ENCODE data around the gene RNASEH2C. TPM values are rescaled to one million over a fixed set of nuclear protein-coding genes. Genes with fewer than 3 reads are reported as not detected.

Gene RNASEH2C
- total RNA-seq, 1 experiment from 2014 or later: 107 TPM

DNA sequence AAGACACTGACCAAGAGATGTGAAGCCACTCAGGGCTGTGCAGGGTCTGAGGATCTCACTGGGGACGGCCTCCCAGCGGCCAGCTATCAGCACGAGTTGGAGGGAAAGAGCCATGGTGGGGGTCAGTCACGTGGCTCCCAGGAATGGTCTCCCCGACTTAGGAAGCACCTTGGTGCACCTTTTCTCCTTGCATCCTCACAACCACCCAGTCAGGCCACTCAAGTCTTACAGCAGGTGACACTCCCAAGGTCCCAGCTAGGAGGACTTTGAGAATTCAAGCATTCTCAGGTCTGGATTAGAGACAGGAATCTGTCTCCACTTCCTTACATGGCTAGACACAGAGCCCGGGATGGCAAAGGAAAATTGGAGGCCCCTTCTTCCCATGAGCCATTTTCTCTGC is 2.7 kb downstream of the RNASEH2C start:
- DNase-seq (ENCODE audit: low read depth, low spot score) (no peak), ATAC-seq (no peak)
- Histone ChIP-seq H3K4me3 (ENCODE audit: low read depth in 2 of 2, low read length in 2 of 2) (no peak overlapping the region), H3K27ac (ENCODE audit: low read length) (no peak overlapping the region), H3K4me1 (ENCODE audit: control insufficient read depth, insufficient read depth, low read length) (peaks cover 18% of the 10 kb centered on the region), H3K36me3 (ENCODE audit: control insufficient read depth, insufficient read depth, low read length) (peaks cover 24% of the 10 kb centered on the region; the same call in 1 of the 2 replicates), H3K9me3 (ENCODE audit: control insufficient read depth, insufficient read depth, low read depth, low read length) (no peaks in the 10 kb centered on the region), H3K27me3 (ENCODE audit: control insufficient read depth, insufficient read depth, low read length) (no peaks in the 10 kb centered on the region)
- CTCF ChIA-PET: no interaction called here
- in situ Hi-C loops (cut with HindIII; ENCODE audit: low pct_unique_long_range_greater_than_20kb, low sequenced_read_pairs): no loop called here
- TF ChIP-seq, protein P1, sequence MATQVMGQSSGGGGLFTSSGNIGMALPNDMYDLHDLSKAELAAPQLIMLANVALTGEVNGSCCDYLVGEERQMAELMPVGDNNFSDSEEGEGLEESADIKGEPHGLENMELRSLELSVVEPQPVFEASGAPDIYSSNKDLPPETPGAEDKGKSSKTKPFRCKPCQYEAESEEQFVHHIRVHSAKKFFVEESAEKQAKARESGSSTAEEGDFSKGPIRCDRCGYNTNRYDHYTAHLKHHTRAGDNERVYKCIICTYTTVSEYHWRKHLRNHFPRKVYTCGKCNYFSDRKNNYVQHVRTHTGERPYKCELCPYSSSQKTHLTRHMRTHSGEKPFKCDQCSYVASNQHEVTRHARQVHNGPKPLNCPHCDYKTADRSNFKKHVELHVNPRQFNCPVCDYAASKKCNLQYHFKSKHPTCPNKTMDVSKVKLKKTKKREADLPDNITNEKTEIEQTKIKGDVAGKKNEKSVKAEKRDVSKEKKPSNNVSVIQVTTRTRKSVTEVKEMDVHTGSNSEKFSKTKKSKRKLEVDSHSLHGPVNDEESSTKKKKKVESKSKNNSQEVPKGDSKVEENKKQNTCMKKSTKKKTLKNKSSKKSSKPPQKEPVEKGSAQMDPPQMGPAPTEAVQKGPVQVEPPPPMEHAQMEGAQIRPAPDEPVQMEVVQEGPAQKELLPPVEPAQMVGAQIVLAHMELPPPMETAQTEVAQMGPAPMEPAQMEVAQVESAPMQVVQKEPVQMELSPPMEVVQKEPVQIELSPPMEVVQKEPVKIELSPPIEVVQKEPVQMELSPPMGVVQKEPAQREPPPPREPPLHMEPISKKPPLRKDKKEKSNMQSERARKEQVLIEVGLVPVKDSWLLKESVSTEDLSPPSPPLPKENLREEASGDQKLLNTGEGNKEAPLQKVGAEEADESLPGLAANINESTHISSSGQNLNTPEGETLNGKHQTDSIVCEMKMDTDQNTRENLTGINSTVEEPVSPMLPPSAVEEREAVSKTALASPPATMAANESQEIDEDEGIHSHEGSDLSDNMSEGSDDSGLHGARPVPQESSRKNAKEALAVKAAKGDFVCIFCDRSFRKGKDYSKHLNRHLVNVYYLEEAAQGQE (IDR thresholded peaks at IDR 0.05; ENCODE audit: insufficient read depth in 1 of 2, low read depth in 2 of 2, low read length in 1 of 2): no peak
- no peak for TF ChIP-seq TCF7L2 (IDR thresholded peaks at IDR 0.05; ENCODE audit: low read depth, low read length)
- no peak; the same call in 1 of the 2 replicates for TF ChIP-seq POLR2AphosphoS5 (IDR thresholded peaks at IDR 0.05; ENCODE audit: low read depth, low read length)
- no peak for TF ChIP-seq SIN3A (IDR thresholded peaks at IDR 0.05; ENCODE audit: borderline replicate concordance, insufficient read depth, low read depth, low read length)
- no peak for TF ChIP-seq CTCF (IDR thresholded peaks at IDR 0.05)
- POLR2A ChIA-PET: interaction anchor here (0.5 to 0.6 kb wide), 2 partner anchors 13 to 127 kb away, joined by 3 to 16 read pairs; no protein-coding TSS in a partner anchor
- BruUV-seq (replicated peaks): no TSS peak
- intact Hi-C loops (cut with micrococcal nuclease; ENCODE audit: unreplicated experiment): no loop called here

DNA sequence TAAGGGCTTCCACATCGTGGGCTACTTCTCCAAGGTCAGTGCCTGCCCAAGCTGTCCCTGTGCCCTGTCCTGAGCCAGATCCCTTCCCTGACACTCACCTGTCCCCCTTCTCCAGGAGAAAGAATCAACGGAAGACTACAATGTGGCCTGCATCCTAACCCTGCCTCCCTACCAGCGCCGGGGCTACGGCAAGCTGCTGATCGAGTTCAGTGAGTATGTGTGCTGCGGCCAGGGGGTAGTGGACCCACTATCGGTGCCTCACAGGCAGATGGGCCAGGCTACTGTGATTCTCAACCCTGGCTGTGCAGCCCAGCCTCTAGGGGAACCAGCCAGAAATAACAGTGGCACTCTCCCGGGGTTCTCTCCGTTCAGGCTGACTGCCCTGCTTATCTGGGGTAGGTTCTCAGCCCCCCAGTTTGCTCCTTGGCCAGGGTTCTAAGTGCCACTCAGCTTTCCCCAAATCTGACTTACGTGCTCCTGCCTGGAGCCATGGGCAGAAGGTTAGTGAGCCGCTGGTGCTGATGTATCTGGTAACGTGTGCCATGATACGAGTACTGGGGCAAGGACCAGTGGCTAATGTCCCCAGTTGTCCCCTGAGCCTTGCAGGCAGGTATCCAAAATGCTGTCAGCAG is 3.7 kb downstream of the RNASEH2C start:
- TF ChIP-seq, protein P1 (IDR thresholded peaks at IDR 0.05; ENCODE audit: insufficient read depth in 1 of 2, low read depth in 2 of 2, low read length in 1 of 2): no peak
- TF ChIP-seq CTCF (IDR thresholded peaks at IDR 0.05) (no peak), POLR2AphosphoS5 (IDR thresholded peaks at IDR 0.05; ENCODE audit: low read depth, low read length) (no peak), TCF7L2 (IDR thresholded peaks at IDR 0.05; ENCODE audit: low read depth, low read length) (no peak), SIN3A (IDR thresholded peaks at IDR 0.05; ENCODE audit: borderline replicate concordance, insufficient read depth, low read depth, low read length) (no peak)
- POLR2A ChIA-PET: no interaction called here
- no peak overlapping the region for H3K4me3 ChIP-seq (ENCODE audit: low read depth in 2 of 2, low read length in 2 of 2)

More for the DNA sequence above, 3.7 kb downstream of the RNASEH2C start:
- Histone ChIP-seq H3K27ac (ENCODE audit: low read length) (no peak overlapping the region), H3K27me3 (ENCODE audit: control insufficient read depth, insufficient read depth, low read length) (no peaks in the 10 kb centered on the region), H3K4me1 (ENCODE audit: control insufficient read depth, insufficient read depth, low read length) (peaks cover 21% of the 10 kb centered on the region), H3K36me3 (ENCODE audit: control insufficient read depth, insufficient read depth, low read length) (peaks cover 24% of the 10 kb centered on the region; the same call in 1 of the 2 replicates), H3K9me3 (ENCODE audit: control insufficient read depth, insufficient read depth, low read depth, low read length) (no peaks in the 10 kb centered on the region)
- DNase-seq (ENCODE audit: low read depth, low spot score): no peak
- intact Hi-C loops (cut with micrococcal nuclease; ENCODE audit: unreplicated experiment): no loop called here
- no peak for ATAC-seq
- CTCF ChIA-PET: no interaction called here
- BruUV-seq (replicated peaks): no TSS peak
- in situ Hi-C loops (cut with HindIII; ENCODE audit: low pct_unique_long_range_greater_than_20kb, low sequenced_read_pairs): no loop called here

All from Panc1 (cell line).